ENCODE measurements around the gene ASTN2.

ASTN2 gene

GRCh38 chr9:117250610-117251215 lies 164.1 kb downstream of the ASTN2 start:
- no peak for DNase-seq (ENCODE audit: low read depth in 1 of 2, low spot score in 1 of 2)

GRCh38 chr9:117249799-117250198 lies 165.1 kb downstream of the ASTN2 start:
- no peak for DNase-seq (ENCODE audit: low read depth in 1 of 2, low spot score in 1 of 2)

GRCh38 chr9:117247266-117247665 lies 167.6 kb downstream of the ASTN2 start:
- no peak for DNase-seq (ENCODE audit: low read depth in 1 of 2, low spot score in 1 of 2)

- no peak for DNase-seq (ENCODE audit: low read depth in 1 of 2, low spot score in 1 of 2)
Observed at GRCh38 chr9:117245175-117245829, 169.6 kb downstream of the ASTN2 start.

GRCh38 chr9:117242082-117242481 lies 172.8 kb downstream of the ASTN2 start:
- DNase-seq (ENCODE audit: low read depth in 1 of 2, low spot score in 1 of 2): no peak

GRCh38 chr9:117239428-117239827 lies 175.4 kb downstream of the ASTN2 start:
- DNase-seq (ENCODE audit: low read depth in 1 of 2, low spot score in 1 of 2): no peak

- DNase-seq (ENCODE audit: low read depth in 1 of 2, low spot score in 1 of 2): no peak
Observed at GRCh38 chr9:117234103-117234502, 180.8 kb downstream of the ASTN2 start.

GRCh38 chr9:117233016-117233415 lies 181.8 kb downstream of the ASTN2 start:
- DNase-seq (ENCODE audit: low read depth in 1 of 2, low spot score in 1 of 2): no peak

GRCh38 chr9:117232281-117232680 lies 182.6 kb downstream of the ASTN2 start:
- DNase-seq (ENCODE audit: low read depth in 1 of 2, low spot score in 1 of 2): no peak

- DNase-seq (ENCODE audit: low read depth in 1 of 2, low spot score in 1 of 2): no peak
Observed at GRCh38 chr9:117231012-117231411, 183.8 kb downstream of the ASTN2 start.

GRCh38 chr9:117224695-117225094 lies 190.2 kb downstream of the ASTN2 start:
- no peak for DNase-seq (ENCODE audit: low read depth in 1 of 2, low spot score in 1 of 2)

- DNase-seq (ENCODE audit: low read depth in 1 of 2, low spot score in 1 of 2): no peak
Observed at GRCh38 chr9:117218951-117219350, 195.9 kb downstream of the ASTN2 start.

- DNase-seq (ENCODE audit: low read depth in 1 of 2, low spot score in 1 of 2): no peak
Observed at GRCh38 chr9:117214416-117214815, 200.4 kb downstream of the ASTN2 start.

- no peak for DNase-seq (ENCODE audit: low read depth in 1 of 2, low spot score in 1 of 2)
Observed at GRCh38 chr9:117211280-117211679, 203.6 kb downstream of the ASTN2 start.

GRCh38 chr9:117205806-117206205 lies 209.1 kb downstream of the ASTN2 start:
- no peak for DNase-seq (ENCODE audit: low read depth in 1 of 2, low spot score in 1 of 2)

- DNase-seq (ENCODE audit: low read depth in 1 of 2, low spot score in 1 of 2): no peak
Observed at GRCh38 chr9:117204971-117205370, 209.9 kb downstream of the ASTN2 start.

GRCh38 chr9:117191504-117192261 lies 223.2 kb downstream of the ASTN2 start:
- no peak for DNase-seq (ENCODE audit: low read depth in 1 of 2, low spot score in 1 of 2)

GRCh38 chr9:117189121-117189520 lies 225.7 kb downstream of the ASTN2 start:
- no peak for DNase-seq (ENCODE audit: low read depth in 1 of 2, low spot score in 1 of 2)

- no peak for DNase-seq (ENCODE audit: low read depth in 1 of 2, low spot score in 1 of 2)
Observed at GRCh38 chr9:117188394-117188793, 226.5 kb downstream of the ASTN2 start.

GRCh38 chr9:117187498-117187897 lies 227.4 kb downstream of the ASTN2 start:
- DNase-seq (ENCODE audit: low read depth in 1 of 2, low spot score in 1 of 2): no peak

- no peak for DNase-seq (ENCODE audit: low read depth in 1 of 2, low spot score in 1 of 2)
Observed at GRCh38 chr9:117184173-117184572, 230.7 kb downstream of the ASTN2 start.

GRCh38 chr9:117182046-117182445 lies 232.8 kb downstream of the ASTN2 start:
- DNase-seq (ENCODE audit: low read depth in 1 of 2, low spot score in 1 of 2): no peak

Data from stimulated activated CD4-positive, alpha-beta T cell treated with anti-CD3 and anti-CD28 coated beads, Interleukin-15, amount 100 ng/mL, for 1 hour (primary cell).